Activated T-cell treated with anti-CD3 and anti-CD28 coated beads, Interleukin-2, amount 50 U/mL, for 4 hours (primary cell): ENCODE data around the gene OLFML2B. TPM values are rescaled to one million over a fixed set of nuclear protein-coding genes. Genes with fewer than 3 reads are reported as not detected.

ENCODE experiments used
- ATAC-seq, 2 donors: fragments of 200-7000 bp; cut with Tn5 transposase; one replicate each; pipeline ENCODE4 v1.10.0; 2021
- DNase-seq: peaks from one replicate; pipeline ENCODE4 v3.0.0-alpha.2; 2020
- H3K27me3 Mint-ChIP-seq: one replicate; pipeline ENCODE4 v1.8.0; 2021; ENCODE audit warnings: low read depth, mixed read lengths
- H3K36me3 Mint-ChIP-seq: one replicate; pipeline ENCODE4 v1.8.0; 2022; ENCODE audit warnings: mixed read lengths; ENCODE audit not compliant: insufficient read depth
- H3K4me1 Mint-ChIP-seq: one replicate; pipeline ENCODE4 v1.8.0; 2021; ENCODE audit warnings: low read depth, mixed read lengths
- H3K4me3 Mint-ChIP-seq: one replicate; pipeline ENCODE4 v1.8.0; 2021; ENCODE audit warnings: mild to moderate bottlenecking, moderate library complexity, mixed read lengths
- H3K9me3 Mint-ChIP-seq: one replicate; pipeline ENCODE4 v1.8.0; 2021; ENCODE audit warnings: mixed read lengths
- total RNA-seq, 3 donors: library from RNA; stranded (reverse); gene quantifications; one replicate each; pipeline ENCODE4 v1.2.1, GENCODE V29; 2021

OLFML2B gene
- total RNA-seq, 3 donors from 2014 or later, result 1.3 to 2.0 (median 1.5) TPM

DNA sequence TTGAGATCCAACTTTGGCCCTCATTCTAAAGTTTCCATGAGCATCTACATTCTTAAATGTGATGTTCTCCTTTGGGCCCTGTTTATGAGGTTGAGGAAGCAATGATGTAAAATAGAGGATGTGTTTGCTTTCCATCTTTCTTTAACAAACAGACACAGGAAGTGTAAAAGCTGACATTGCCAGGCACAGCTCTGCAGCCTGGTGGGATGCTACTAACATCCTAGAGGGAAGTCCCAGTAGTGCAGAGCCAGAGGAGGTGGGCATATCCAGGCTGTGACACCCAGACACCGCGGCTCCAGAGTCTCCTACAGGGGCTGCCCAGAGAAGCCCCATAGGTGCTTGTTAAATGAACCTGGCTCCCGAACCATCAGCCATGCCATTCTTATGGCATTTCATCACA is 16.2 kb downstream of the OLFML2B start:
- ATAC-seq (no peak), DNase-seq (no peak)
- Mint-ChIP-seq H3K4me3 (no peak overlapping the region), H3K4me1 (no peaks in the 10 kb centered on the region), H3K27me3 (peaks cover 8% of the 10 kb centered on the region), H3K36me3 (no peaks in the 10 kb centered on the region), H3K9me3 (no peaks in the 10 kb centered on the region)

DNA sequence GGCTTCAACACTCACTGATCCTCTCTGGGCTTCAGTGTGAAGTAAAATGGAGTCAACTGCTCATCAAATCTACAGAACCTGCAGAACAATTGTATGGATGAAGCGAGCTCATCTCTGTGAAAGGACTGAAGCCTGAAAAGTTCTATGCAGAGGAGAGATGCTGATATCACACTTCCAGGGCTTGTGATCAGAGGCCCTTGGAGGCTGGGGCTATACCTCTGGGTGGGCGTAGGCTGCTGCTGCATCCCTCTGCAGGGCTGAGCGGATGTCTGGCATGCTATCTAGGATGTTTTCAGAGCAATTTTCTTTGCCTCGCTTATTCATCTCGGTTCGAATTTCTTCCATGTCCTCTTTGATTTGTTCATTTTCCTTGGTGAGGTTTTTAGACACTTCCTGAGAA is 17.6 kb downstream of the OLFML2B start:
- ATAC-seq (no peak), DNase-seq (no peak)
- Mint-ChIP-seq H3K27me3 (peaks cover 8% of the 10 kb centered on the region), H3K4me1 (no peaks in the 10 kb centered on the region), H3K9me3 (no peaks in the 10 kb centered on the region), H3K36me3 (no peaks in the 10 kb centered on the region), H3K4me3 (no peak overlapping the region)

DNA sequence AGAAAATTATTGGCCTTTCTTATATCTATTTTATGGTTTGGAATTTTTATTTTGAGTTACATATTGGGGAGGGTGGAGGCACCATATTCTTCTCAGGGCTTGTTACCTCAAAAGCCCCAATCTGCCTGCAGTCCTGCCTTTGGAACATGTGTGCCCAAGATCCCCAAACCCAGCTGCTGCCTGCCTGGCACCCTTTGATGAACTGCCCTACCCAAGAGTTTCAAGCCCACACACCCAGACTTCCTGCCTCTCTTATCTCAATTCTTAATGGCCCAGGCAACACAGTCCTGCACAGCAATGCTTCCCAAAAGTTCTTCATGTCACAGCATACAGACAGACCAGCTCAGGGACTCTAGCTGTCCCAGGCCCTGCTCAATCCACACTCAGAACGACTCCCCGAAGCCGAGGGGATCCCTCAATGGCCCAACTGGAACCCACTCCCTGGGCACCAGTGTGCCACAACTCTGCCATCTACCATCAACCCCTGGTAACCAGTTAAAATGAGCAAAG is 19.2 kb downstream of the OLFML2B start:
- no peak overlapping the region for H3K4me3 Mint-ChIP-seq
- H3K27me3 Mint-ChIP-seq, result peaks cover 8% of the 10 kb centered on the region

DNA sequence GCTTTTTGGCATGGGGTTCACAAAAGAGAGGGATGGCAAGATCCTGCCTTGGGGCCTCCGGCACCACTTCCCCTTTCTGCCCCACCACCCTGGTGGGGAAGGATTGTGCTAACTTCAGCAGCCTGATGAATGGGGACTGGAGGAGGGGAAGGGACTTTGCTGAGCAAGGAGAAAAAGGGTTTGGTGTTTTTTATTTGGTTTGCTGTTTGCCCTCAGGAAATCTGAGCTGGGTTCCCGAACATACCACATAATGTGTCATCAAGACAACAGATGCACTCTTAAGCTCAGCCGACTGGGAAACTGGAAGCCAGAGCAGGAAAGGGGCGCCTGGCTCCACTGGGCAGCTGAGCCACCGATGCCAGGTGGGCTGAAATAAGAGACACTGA is 19.8 kb downstream of the OLFML2B start:
- ATAC-seq, result no peak
- peaks cover 7% of the 10 kb centered on the region for H3K27me3 Mint-ChIP-seq
- H3K4me3 Mint-ChIP-seq, result no peak overlapping the region
- no peak for DNase-seq
- H3K9me3 Mint-ChIP-seq, result no peaks in the 10 kb centered on the region
- no peaks in the 10 kb centered on the region for H3K4me1 Mint-ChIP-seq
- H3K36me3 Mint-ChIP-seq, result no peaks in the 10 kb centered on the region

More for the DNA sequence above, 19.2 kb downstream of the OLFML2B start:
- ATAC-seq (no peak), DNase-seq (no peak)
- Mint-ChIP-seq H3K36me3 (no peaks in the 10 kb centered on the region), H3K4me1 (no peaks in the 10 kb centered on the region), H3K9me3 (no peaks in the 10 kb centered on the region)

DNA sequence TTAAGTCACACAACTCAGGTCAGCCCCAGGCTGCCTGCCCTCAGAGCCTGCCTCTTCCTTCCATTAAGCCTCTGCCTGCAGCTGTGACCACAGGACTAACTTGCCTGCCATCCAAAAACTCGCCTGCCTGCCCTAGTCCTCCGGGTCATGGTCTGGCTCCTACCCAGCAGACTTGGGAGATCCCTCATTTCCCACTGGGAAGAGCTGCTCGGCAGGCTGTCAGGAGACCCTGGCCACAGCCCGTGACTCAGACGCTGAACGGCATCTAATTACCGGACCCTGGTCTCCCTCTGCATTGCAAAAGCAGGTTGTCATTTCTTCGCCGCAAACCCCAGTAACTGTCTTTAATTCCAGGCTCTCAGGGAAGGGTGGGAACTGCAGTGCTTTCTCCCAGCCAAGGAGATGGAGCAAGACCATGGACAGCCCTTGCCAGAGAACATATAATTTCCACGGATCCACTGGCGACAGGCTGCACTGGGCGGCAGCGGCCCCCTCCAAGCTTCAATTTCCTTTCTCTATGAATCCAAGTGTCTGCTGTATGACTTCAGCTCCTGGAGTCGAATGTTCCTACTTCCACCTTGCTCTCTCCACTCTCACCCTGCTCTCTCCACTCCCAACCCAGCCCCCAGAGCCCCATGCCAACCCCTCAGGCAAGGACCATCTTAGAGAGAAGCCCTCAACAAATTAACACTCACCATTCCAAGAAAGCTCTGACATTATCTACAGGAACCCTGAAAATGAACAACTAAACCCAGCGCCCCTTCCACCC is 20.4 kb downstream of the OLFML2B start:
- Mint-ChIP-seq H3K9me3 (no peaks in the 10 kb centered on the region), H3K36me3 (no peaks in the 10 kb centered on the region), H3K4me1 (no peaks in the 10 kb centered on the region), H3K4me3 (no peak overlapping the region), H3K27me3 (peaks cover 7% of the 10 kb centered on the region)
- DNase-seq (no peak), ATAC-seq (no peak)

DNA sequence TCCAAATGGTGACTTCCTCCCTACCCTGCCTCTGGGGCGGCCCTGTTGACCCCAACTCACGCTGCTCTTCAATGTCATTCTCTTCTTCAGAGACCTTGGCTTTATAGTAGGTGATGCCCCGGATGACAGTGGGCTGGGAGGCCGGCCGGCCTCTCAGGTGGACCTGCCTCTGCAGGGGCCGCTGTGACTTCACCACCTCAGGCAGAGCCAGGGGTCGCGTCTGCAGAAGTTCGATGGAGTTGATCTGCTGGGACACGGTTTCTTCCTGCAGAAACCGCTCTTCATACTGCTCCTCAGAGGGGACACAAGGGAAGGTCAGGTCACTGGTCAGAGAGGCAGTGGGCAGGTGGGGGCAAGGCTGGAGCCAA is 23.6 kb downstream of the OLFML2B start:
- no peak for DNase-seq
- H3K36me3 Mint-ChIP-seq, result no peaks in the 10 kb centered on the region
- ATAC-seq, result no peak
- H3K27me3 Mint-ChIP-seq, result peaks cover 6% of the 10 kb centered on the region
- H3K4me3 Mint-ChIP-seq, result no peak overlapping the region
- H3K4me1 Mint-ChIP-seq, result no peaks in the 10 kb centered on the region
- H3K9me3 Mint-ChIP-seq, result no peaks in the 10 kb centered on the region

DNA sequence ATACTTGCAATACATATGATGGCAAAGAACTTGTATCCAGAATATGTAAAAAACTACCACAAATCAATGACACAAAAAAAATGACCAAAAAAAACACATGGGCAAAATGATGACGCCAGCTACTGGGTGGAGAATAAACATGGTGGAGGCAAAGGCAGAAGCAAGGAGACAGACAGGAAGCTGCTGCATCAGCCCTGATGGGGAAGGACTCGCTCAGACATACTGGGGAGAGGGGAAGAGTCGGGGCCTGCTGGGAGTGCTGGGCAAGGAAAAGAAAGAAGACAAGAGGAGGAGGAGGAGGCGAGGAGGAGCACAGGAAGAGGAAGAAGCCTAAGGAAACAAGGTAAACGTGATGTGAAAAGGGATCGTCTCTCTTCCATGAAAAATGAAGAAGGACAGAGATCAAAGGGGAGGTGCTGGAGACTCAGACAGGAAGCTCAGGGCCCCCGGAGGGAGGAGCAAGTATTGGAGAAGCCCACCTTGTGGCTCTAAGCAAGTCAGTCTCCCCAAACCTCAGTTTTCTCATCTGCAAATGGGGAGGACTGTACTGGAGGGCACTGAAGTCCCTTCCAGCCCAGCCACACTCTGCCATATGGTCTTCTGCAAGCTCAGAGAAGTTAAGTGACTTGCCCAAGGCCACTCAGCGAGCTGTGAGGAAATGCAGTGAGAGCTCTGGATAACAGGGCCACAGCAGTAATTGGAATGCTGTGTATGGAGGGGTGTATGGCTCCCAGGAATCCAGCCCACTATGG is 24.2 kb downstream of the OLFML2B start:
- Mint-ChIP-seq H3K36me3 (no peaks in the 10 kb centered on the region), H3K27me3 (peaks cover 2% of the 10 kb centered on the region), H3K4me1 (no peaks in the 10 kb centered on the region), H3K9me3 (no peaks in the 10 kb centered on the region), H3K4me3 (no peak overlapping the region)
- DNase-seq, result no peak
- no peak for ATAC-seq

DNA sequence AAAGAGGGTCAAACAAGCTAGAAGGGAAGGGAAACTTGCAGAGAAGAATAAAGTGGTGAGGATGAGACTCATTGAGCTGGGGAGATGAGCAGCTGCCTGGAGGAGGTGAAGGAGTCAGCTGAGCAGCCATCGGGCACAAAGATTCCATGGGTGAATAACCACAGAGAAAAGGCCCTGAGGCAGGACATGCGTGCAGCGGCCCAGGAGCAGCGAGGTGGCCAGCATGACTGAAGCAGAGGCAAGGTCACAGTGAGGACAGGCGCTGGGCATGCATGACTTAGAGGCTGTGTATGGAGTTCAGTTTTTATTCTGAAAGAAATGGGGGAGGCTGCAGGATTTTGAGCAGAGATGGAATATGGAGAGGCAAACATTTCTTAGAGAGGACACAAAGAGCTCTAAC is 24.9 kb downstream of the OLFML2B start:
- H3K36me3 Mint-ChIP-seq, result no peaks in the 10 kb centered on the region

DNA sequence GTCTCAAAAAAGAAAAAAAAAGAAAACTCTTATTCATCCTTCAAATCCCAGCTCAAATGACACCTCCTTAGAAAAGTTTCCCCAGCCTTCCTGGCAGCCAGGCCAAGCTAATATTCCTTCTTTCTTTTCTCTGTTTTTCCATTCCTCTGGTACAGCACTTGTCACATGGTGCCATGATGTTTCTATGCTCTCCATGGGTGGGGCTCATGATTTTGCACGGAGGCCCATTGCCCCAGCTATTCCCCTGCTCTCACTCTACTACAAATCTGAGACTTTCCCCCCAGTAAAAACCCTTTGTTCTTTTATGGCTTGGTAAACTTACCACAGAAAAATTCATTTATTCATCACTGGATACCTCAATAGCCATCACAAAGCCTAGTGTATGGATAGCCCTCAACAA is 26.5 kb downstream of the OLFML2B start:
- Mint-ChIP-seq H3K9me3 (no peaks in the 10 kb centered on the region), H3K27me3 (no peaks in the 10 kb centered on the region), H3K36me3 (no peaks in the 10 kb centered on the region), H3K4me3 (no peak overlapping the region), H3K4me1 (no peaks in the 10 kb centered on the region)
- no peak for DNase-seq
- ATAC-seq, result no peak

More for the DNA sequence above, 24.9 kb downstream of the OLFML2B start:
- no peaks in the 10 kb centered on the region for H3K4me1 Mint-ChIP-seq
- no peak for DNase-seq
- H3K27me3 Mint-ChIP-seq, result peaks cover 2% of the 10 kb centered on the region
- no peaks in the 10 kb centered on the region for H3K9me3 Mint-ChIP-seq
- H3K4me3 Mint-ChIP-seq, result no peak overlapping the region
- no peak for ATAC-seq

DNA sequence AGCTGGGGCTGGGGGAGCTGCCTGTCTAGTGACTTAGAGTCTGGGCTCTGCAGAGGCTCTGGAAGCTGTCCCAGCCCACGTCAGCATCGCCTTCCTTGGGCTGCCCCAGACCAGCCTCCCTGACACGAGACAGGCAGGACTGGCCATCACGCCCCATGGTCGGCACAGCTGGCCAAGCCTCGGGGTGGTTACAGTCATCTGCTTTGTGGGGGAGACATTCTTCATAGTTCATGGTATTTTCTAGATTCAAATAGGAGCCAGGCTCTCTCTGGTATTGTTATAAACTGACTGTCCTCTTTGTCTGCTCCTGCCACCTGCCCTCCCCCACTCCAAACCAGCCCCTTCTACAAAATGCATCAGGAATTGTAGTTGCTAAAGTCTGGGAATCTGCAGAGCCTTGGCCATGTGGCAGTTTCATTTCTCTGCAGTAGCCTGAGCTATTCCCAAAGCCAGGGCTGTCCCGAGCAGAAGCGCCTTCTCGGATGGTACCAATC is 29.4 kb downstream of the OLFML2B start:
- ATAC-seq, result no peak
- no peak for DNase-seq
- H3K4me1 Mint-ChIP-seq, result no peaks in the 10 kb centered on the region
- no peaks in the 10 kb centered on the region for H3K36me3 Mint-ChIP-seq
- no peaks in the 10 kb centered on the region for H3K9me3 Mint-ChIP-seq
- no peak overlapping the region for H3K4me3 Mint-ChIP-seq
- peaks cover 3% of the 10 kb centered on the region for H3K27me3 Mint-ChIP-seq

DNA sequence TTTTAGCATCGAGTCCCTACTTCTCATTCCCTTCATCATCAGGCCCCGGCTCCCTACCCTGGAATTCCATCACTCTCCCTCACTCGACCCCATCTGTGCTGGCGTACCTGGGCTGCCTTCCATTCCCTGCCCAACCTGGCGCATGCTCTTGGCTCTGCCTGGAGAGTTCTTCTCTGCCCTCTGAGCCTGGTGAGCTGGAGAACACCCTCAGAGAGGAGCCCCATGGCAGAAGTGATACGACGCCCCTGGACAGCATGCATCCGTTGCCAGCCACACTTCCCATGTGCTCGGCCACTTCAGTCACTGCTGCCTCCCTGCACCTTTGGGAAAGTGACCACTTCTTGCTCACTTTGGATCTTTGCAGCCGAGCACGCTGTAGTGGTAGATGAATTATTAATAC is 30.1 kb downstream of the OLFML2B start:
- ATAC-seq (no peak), DNase-seq (no peak)
- H3K9me3 Mint-ChIP-seq, result no peaks in the 10 kb centered on the region
- no peaks in the 10 kb centered on the region for H3K4me1 Mint-ChIP-seq
- peaks cover 6% of the 10 kb centered on the region for H3K27me3 Mint-ChIP-seq
- H3K4me3 Mint-ChIP-seq, result no peak overlapping the region
- H3K36me3 Mint-ChIP-seq, result no peaks in the 10 kb centered on the region

DNA sequence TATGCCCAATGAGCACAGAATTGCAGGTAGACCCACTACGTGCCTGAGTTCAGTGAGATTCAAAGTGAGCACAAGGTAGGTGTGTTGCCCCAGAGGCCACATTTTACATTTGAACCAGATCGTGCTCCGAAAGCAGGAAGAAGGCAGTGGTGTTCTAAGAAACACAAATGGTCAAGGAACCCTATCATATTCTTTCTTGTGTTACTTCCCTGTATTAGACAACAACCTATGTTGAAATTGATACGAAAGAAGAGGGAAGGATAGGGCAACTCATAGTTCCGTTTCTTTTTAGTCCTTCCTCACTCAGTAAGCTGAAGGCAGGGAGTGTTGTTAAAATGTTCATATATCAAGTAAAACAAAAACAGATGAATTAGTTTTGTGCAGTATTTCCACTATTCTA is 33.9 kb downstream of the OLFML2B start:
- Mint-ChIP-seq H3K4me1 (no peaks in the 10 kb centered on the region), H3K27me3 (peaks cover 6% of the 10 kb centered on the region)

DNA sequence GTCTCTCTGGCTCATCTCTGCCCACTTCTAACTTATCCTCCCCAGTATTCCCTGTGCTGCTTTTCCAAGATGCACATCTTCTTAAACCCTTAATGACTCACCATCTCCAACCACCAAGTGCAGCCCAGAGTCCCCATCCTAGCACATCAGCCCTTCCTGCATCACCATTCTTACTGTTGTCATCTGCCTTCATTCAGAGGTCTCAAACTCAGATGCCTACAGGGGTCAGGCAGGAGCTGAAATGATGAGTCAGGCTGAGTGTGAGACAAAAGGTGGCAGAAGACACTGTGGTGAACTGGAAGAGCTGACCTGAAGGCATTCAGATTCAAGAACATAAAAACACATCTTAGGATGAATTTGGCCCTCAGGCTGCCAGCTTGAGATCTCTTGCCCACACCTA is 34.6 kb downstream of the OLFML2B start:
- Mint-ChIP-seq H3K4me3 (no peak overlapping the region), H3K36me3 (peaks cover 1% of the 10 kb centered on the region), H3K27me3 (peaks cover 6% of the 10 kb centered on the region), H3K4me1 (no peaks in the 10 kb centered on the region), H3K9me3 (peaks cover 7% of the 10 kb centered on the region)
- no peak for DNase-seq
- ATAC-seq, result no peak

More for the DNA sequence above, 33.9 kb downstream of the OLFML2B start:
- ATAC-seq (no peak), DNase-seq (no peak)
- peaks cover 7% of the 10 kb centered on the region for H3K9me3 Mint-ChIP-seq
- H3K36me3 Mint-ChIP-seq, result peaks cover 1% of the 10 kb centered on the region
- H3K4me3 Mint-ChIP-seq, result no peak overlapping the region

DNA sequence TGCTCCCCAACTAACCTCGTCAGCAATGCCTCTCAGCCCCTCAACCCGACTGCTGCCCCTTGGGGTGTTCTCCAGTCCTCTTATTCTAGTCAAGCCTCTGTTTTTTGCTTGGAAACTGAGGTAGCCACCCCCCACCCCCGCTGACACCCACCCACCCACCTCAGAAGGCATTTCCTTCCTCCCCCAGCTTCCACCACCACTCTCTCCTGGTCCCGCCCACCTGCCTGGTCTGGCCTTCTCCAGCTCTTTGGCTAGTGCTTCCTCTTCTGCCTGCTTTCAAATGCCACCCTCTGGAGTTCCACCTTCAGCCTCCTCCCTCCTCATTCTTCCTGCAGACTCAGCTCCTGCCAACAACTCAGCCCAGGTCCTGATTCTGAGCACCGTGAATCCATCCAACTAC is 35.3 kb downstream of the OLFML2B start:
- Mint-ChIP-seq H3K4me1 (no peaks in the 10 kb centered on the region), H3K9me3 (peaks cover 7% of the 10 kb centered on the region), H3K36me3 (peaks cover 1% of the 10 kb centered on the region), H3K27me3 (peaks cover 6% of the 10 kb centered on the region), H3K4me3 (no peak overlapping the region)
- ATAC-seq (no peak), DNase-seq (no peak)

DNA sequence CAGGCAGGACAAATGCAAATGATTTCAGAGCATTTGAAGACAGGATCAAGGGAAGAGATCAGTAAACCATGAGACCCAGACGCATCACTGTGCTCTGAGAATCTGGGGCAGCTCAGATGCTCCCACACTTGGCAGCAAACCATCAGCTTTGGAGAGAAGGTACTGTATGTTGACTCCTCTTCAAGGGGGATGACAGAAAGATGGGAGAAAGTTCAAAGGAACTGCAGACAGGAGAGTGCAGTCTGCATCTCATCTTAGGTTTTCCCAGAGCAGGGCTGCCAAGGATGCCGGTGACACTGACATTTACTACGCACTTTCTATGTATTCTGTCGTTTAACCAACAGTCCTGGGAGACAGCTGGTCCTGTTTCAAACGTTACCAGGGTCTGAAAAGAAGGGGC is 35.8 kb downstream of the OLFML2B start:
- Mint-ChIP-seq H3K36me3 (peaks cover 1% of the 10 kb centered on the region), H3K27me3 (peaks cover 6% of the 10 kb centered on the region), H3K9me3 (peaks cover 7% of the 10 kb centered on the region), H3K4me3 (no peak overlapping the region), H3K4me1 (no peaks in the 10 kb centered on the region)
- ATAC-seq, result no peak
- no peak for DNase-seq
